ENCODE results near the gene TMEM72.

TMEM72 gene

GRCh38 chr10:44975431-44976331 is 64.5 kb downstream of the TMEM72 start:
- peak; percentile 54 for DNase-seq (ENCODE audit: low read depth)
- no peak overlapping the region for H3K4me3 ChIP-seq (ENCODE audit: low read length)
- no peak for TF ChIP-seq CTCF (IDR thresholded peaks at IDR 0.05; ENCODE audit: insufficient read depth, low read depth, low read length, missing control alignments)

GRCh38 chr10:44976352-44977198 is 65.4 kb downstream of the TMEM72 start:
- H3K4me3 ChIP-seq (ENCODE audit: low read length) = no peak overlapping the region
- no peak for TF ChIP-seq CTCF (IDR thresholded peaks at IDR 0.05; ENCODE audit: insufficient read depth, low read depth, low read length, missing control alignments)
- DNase-seq (ENCODE audit: low read depth) = no peak

GRCh38 chr10:44977287-44978212 is 66.4 kb downstream of the TMEM72 start:
- no peak for TF ChIP-seq CTCF (IDR thresholded peaks at IDR 0.05; ENCODE audit: insufficient read depth, low read depth, low read length, missing control alignments)
- no peak for DNase-seq (ENCODE audit: low read depth)
- H3K4me3 ChIP-seq (ENCODE audit: low read length) = no peak overlapping the region

GRCh38 chr10:44978213-44978569 is 67.1 kb downstream of the TMEM72 start:
- no peak for TF ChIP-seq CTCF (IDR thresholded peaks at IDR 0.05; ENCODE audit: insufficient read depth, low read depth, low read length, missing control alignments)
- H3K4me3 ChIP-seq (ENCODE audit: low read length) = no peak overlapping the region
- DNase-seq (ENCODE audit: low read depth) = no peak

- no peak within 1 kb of the TSS for H3K4me3 ChIP-seq (ENCODE audit: low read length)
- peak; percentile 31 for TF ChIP-seq CTCF (IDR thresholded peaks at IDR 0.05; ENCODE audit: insufficient read depth, low read depth, low read length, missing control alignments)
- peak; percentile 91 for DNase-seq (ENCODE audit: low read depth)
Observed at GRCh38 chr10:44978570-44979280, 67.6 kb downstream of the TMEM72 start, which contains the start of gene DEPP1. TSS of gene DEPP1 (minus strand) at chr10:44978809. CDS start at chr10:44978030, 779 bp downstream.

Measured in epithelial cell of esophagus (primary cell).